K562 (cell line): Measurements from ENCODE around the gene SORL1-AS1.

Experiments used
- CHD1 ChIP-seq: fragments of 200-600 bp; sonication (generic); IDR thresholded peaks from one replicate; pipeline ENCODE4 v1.6.1; 2012; ENCODE audit warnings: mild to moderate bottlenecking, moderate library complexity, low read length, inconsistent platforms
- KDM4B ChIP-seq, 2 experiments: fragments of 450-650 bp in 1 of 2; sonication (generic) in 1 of 2; IDR thresholded peaks; 2 replicates each; pipeline ENCODE4 v1.6.1; 2016 to 2017; ENCODE audit warnings: borderline replicate concordance in 2 of 2, antibody characterized with exemption in 1 of 2, low read depth in 1 of 2, mild to moderate bottlenecking in 1 of 2
- NBN ChIP-seq: fragments of 450-650 bp; IDR thresholded peaks from 2 replicates; pipeline ENCODE4 v1.6.1; 2016; ENCODE audit warnings: low read depth, mild to moderate bottlenecking
- TCF7L2 ChIP-seq: fragments of 150-350 bp; IDR thresholded peaks from 2 replicates; pipeline ENCODE4 v1.6.1; 2016; ENCODE audit warnings: low read depth, mild to moderate bottlenecking, low read length, moderate library complexity
- ZNF41 ChIP-seq: fragments of 250-450 bp; sonication (Bioruptor Pico); conservative IDR thresholded peaks from 2 replicates; pipeline ENCODE4 v1.4.0; 2020; ENCODE audit warnings: mild to moderate bottlenecking

DNA sequence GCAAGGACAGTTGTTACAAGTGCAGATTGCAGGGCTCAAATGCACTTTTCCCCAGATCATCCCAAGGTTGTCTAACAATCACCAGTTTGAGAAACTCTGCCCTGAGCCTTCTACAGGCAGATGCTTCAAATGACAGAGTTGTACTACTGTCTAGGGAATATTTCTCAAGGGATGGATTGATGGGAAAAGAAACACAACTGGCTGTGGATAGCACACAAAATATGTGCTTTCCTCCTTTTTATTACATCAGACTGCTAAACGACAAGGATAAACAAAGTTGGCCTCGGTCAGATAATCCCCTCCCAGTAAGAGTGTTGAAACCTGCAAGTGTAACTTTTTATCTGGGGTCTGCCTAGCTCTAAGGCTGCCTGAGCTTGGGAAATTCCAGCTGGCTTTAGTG is 46.6 kb upstream of the SORL1-AS1 start:
- TF ChIP-seq KDM4B (IDR thresholded peaks at IDR 0.05; ENCODE audit: borderline replicate concordance in 2 of 2, low read depth in 1 of 2) (no peak), ZNF41 (CRISPR knock-in tag) (no peak), NBN (no peak), CHD1 (no peak), TCF7L2 (no peak)
